GM18502 (cell line): ENCODE measurements around the gene AADACL4.
"Not testable (repeated sequence)": the region's sequence is repeated elsewhere in the genome, so short reads cannot be mapped to it uniquely, and the experiment has no call there.

Experiments
- ATAC-seq: cut with Tn5 transposase; IDR thresholded peaks from one replicate; pipeline ENCODE4 v1.9.1; 2021; ENCODE audit warnings: mild to moderate bottlenecking; ENCODE audit not compliant: unreplicated experiment, poor library complexity

The AADACL4 gene

GRCh38 chr1:12656575-12656974 is 12.7 kb downstream of the AADACL4 start:
- ATAC-seq, result no peak

DNA sequence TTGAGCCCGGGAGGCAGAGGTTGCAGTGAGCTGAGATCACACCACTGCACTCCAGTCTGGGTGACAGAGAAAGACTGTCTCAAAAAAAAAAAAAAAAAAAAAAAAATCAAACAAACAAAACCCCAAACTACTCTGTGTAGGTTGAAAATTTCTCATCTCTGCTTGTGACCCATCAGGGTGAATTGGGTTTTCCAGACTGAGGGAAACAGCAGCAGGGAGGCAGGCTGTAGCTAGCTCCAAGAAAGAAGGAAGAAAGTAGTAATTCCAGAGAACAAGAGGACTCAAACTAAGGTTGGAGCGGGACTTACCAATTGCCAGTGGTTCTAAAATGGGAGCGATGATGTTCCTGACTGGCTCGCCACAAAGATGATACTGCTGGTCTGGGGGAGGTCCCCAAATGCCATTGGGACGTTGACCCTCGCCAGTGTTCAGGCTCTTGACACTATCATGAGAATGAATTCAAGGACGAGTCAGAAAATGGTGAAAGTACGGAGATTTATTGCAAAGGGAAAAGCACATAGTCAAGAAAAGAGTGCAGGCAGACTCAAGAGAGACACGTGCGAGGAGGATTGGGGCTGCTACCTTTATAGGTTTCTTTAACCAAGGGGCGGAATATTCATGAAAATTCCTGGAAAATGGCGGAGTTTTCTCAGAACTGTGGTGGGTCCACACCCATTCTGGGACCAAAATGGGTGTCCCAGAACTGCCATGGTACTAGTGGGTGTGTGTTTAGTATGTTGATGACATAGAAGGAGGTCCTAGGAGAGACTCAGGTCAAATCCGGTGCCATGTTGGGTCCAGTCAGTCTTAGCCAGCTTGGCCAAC is 13.4 kb downstream of the AADACL4 start:
- no peak for ATAC-seq

DNA sequence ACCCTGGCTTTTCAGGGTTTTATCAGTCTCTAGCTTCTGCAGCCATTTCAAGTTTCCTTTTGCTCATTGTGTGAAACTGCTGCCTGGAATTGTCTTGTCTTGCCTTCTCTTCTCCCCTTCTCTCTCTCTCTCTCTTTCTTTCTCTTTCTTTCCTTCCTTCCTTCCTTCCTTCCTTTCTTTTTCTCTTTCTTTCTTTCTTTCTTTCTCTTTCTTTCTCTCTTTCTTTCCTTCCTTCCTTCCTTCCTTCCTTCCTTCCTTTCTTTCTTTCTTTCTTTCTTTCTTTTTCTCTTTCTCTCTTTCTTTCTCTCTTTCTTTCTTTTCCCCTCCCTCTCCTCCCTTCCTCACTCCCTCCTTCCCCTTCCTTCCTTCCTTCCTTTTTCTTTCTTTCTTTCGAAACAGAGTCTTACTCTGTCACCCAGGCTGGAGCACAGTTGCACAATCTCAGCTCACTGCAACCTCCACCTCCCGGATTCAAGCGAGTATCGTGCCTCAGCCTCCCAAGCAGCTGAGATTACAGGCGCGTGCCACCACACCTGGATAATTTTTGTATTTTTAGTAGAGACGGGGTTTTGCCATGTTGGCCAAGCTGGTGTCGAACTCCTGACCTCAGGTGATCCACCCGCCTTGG is 14.1 kb downstream of the AADACL4 start:
- not testable (repeated sequence) for ATAC-seq

GRCh38 chr1:12658531-12659453 is 14.9 kb downstream of the AADACL4 start:
- ATAC-seq, result no peak

- no peak for ATAC-seq
Observed at GRCh38 chr1:12661606-12662219, 17.8 kb downstream of the AADACL4 start.

- no peak for ATAC-seq
Observed at GRCh38 chr1:12662556-12662955, 18.7 kb downstream of the AADACL4 start.

DNA sequence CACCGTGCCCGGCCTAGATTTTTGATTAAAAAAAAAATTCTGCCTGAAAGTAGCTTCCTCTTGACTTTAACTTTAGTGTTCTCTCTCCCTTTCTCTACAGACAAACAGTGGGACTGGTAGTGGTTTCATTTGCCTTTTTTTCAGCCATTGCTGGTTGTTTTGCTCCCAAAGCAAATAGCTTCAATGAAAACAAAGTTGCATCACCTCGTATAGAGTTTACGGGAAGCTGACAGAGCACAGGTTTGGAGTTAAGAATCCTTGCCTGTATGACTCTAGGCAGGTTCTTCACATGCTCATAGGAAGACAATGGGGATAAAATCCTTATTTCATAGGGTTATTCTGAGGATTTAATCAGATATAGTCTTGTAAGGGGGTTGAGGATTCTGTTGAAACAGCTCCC is 21.6 kb downstream of the AADACL4 start:
- ATAC-seq, result no peak

GRCh38 chr1:12666141-12666735 is 22.4 kb downstream of the AADACL4 start:
- no peak for ATAC-seq

DNA sequence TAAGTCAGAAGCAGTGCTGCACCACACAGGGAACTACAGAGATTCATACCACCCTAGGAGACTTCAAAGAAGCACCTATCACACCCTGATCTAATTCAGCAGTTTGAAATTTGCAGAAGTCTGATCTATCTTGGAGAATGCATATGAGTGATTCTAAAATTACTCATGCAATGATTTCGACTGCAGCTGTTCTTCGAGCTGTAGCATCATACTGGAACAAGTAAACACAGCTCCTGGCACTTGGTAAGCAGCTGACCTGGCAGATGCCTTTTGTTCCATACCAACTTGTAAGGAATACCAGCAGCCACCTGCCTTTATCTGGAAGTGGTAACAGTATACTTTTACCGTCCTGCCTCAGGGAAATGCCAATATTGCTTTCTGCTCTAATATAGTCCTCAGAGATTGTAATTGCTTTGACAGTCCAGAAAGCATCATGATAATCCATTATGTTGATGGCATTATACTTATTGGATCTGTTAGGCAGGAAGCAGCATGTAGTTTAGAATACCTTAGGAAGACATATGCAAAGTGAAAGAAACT is 25.7 kb downstream of the AADACL4 start:
- ATAC-seq, result no peak

DNA sequence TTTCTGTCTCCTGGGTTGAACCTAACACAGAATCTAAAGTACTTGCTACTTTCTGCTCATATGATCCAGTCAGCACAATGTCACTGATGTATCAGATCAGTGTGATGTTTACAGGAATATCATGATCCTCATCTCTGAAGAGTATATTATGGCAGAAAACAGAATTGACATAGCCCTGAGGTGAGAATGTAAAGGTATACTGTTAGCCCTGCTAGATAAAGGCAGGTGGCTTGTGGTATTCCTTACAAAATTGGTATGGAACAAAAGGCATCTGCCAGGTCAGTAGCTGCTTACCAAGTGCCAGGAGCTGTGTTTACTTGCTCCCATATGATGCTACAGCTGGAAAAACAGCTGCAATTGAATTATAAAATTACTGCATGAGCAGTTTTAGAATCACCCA is 30.5 kb downstream of the AADACL4 start:
- no peak for ATAC-seq

DNA sequence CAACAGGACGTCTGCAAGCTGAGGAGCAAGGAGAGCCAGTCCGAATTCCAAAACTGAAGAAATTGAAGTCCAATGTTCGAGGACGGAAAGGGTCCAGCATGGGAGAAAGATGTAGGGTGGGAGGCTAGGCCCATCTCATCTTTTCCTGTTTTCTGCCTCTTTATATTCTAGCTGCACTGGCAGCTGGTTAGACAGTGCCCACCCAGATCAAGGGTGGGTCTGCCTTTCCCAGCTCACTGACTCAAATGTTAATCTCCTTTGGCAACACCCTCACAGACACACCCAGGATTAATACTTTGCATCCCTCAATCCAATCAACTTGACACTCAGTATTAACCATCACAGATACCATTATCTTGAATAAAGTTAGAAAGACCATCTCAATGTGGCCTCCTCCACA is 32.2 kb downstream of the AADACL4 start:
- ATAC-seq, result not testable (repeated sequence)

DNA sequence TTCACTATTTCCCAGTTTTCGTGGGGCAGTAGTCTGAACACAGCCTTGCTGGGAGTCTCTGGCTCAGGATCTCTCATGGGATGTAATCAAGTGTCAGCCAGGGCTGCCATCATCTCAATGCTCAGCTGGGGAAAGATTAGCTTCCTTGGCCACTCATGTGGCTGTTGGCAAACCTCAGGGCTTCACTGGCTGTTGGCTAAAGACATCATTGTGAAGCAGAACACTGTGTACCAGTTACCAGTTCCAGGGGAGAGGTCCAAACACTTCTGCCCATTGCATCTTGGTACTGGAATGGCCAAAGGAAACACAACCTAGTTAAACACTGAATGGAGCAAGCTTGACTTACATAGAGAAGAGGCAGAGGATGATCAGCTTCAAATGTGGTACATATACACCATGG is 33.7 kb downstream of the AADACL4 start:
- no peak for ATAC-seq

DNA sequence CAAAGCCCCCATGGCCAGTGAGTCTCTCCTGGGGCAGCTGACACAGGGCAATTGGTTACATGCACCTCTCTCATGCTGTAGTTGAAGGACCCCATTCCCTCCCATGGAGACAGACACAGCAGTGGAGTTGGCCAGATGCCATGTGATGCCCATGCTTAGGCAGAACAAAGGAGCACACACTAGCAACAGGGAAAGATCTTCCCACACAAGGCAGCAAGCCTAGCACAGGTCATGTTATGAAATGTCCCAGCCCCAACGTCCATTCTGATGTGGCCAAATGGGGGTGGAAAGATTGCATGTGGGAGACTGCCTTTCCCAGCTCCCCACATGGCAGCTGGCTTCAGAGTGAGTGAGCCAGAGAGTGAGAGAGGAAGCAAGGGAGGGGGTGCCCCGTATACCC is 34.5 kb downstream of the AADACL4 start:
- no peak for ATAC-seq

DNA sequence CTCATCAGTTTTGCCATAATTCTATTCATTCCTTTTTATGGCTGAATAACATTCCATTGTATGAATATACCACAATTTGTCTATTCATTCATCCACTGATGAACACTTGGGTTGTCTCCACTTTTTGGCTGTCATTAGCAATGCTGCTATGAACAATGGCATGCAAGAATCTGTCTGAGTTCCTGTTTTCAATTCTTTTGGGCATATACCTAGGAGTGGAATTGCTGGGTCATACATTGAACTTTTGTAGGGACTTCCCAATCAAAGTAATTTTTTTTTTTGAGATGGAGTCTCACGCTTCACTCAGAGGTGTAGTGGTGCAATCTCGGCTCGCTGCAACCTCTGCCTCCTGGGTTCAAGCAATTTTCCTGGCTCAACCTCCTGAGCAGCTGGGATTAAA is 34.9 kb downstream of the AADACL4 start:
- ATAC-seq, result no peak

GRCh38 chr1:12690156-12690555 is 46.3 kb downstream of the AADACL4 start:
- ATAC-seq, result no peak

- ATAC-seq, result no peak
Observed at GRCh38 chr1:12692967-12693782, 49.3 kb downstream of the AADACL4 start.

DNA sequence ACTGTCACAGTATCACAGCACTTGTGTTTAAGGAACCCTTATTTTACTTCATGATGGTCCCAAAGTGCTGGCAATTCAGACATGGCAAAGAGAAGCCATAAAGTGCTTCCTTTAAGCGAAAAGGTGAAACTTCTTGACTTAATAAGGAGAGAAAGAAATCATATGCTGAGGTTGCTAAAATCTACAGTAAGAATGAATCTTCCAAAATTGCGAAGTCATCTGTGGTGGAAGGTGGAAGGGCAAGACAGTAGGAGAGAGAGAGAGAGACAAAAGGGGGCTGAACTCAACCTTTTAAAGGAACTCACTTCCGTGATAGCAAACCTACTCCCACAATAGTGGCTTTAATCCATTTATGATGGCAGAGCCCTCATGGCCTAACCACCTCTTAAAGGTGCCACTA is 52.8 kb downstream of the AADACL4 start:
- no peak for ATAC-seq

GRCh38 chr1:12697397-12697796 is 53.5 kb downstream of the AADACL4 start:
- no peak for ATAC-seq

DNA sequence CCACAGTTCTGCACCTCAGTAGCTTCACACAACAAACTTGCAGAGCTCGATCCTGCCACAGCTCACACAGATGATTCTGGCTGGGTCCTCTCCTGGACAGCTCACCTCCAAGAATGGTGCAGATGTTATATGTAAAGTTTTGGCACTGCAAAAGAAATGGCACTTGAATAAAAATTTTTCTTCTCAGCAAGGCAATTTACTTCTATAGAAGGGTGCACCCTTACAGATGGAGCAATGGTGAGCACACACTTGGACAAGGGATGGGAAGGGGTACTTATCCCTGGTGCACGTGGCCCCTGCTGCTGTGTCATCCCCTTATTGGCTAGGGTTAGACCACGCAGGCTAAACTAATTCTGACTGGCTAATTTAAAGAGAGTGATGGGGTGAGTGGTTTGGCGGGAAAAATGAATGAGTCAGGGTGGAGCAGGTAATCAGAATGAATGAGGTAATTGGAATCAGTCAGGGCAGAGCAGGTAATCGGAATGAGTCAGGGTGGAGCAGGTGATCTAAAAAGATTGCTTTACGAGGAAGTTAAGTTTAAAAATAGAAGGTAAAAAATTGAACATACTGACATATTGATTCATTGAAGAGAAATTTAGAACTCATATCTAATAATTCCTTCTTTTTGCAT is 60.1 kb downstream of the AADACL4 start:
- ATAC-seq, result no peak
